Stimulated activated CD8-positive, alpha-beta memory T cell treated with anti-CD3 and anti-CD28 coated beads, Interleukin-4, amount 100 ng/mL, for 48 hours (primary cell): ENCODE data around the gene SELPLG.
"Not testable (repeated sequence)": the region's sequence is repeated elsewhere in the genome, so short reads cannot be mapped to it uniquely, and the experiment has no call there.

Source experiments
- DNase-seq: peaks from one replicate; pipeline ENCODE4 v3.0.0-alpha.2; 2020

Gene SELPLG

GRCh38 chr12:108584456-108585065 lies 49.1 kb downstream of the SELPLG start:
- no peak for DNase-seq

- no peak for DNase-seq
Measured at GRCh38 chr12:108583991-108584390, 49.7 kb downstream of the SELPLG start.

GRCh38 chr12:108582978-108583770 lies 50.5 kb downstream of the SELPLG start:
- DNase-seq: no peak

GRCh38 chr12:108582509-108582908 lies 51.2 kb downstream of the SELPLG start:
- DNase-seq: no peak

GRCh38 chr12:108581311-108582227 lies 52.1 kb downstream of the SELPLG start:
- DNase-seq: no peak

GRCh38 chr12:108580531-108580930 lies 53.2 kb downstream of the SELPLG start:
- DNase-seq: no peak

GRCh38 chr12:108578813-108579212 lies 54.9 kb downstream of the SELPLG start:
- DNase-seq: no peak

GRCh38 chr12:108578264-108578663 lies 55.4 kb downstream of the SELPLG start:
- no peak for DNase-seq

GRCh38 chr12:108577458-108577857 lies 56.2 kb downstream of the SELPLG start:
- DNase-seq: no peak

- DNase-seq: no peak
Measured at GRCh38 chr12:108576660-108577234, 56.9 kb downstream of the SELPLG start.

GRCh38 chr12:108575199-108575912 lies 58.3 kb downstream of the SELPLG start:
- DNase-seq: no peak

- not testable (repeated sequence) for DNase-seq
Measured at GRCh38 chr12:108574276-108574675, 59.4 kb downstream of the SELPLG start.

GRCh38 chr12:108573317-108573716 lies 60.4 kb downstream of the SELPLG start:
- DNase-seq: peak; percentile 29

GRCh38 chr12:108572166-108572790 lies 61.4 kb downstream of the SELPLG start:
- peak; percentile 23 for DNase-seq
